Activated effector memory CD4-positive, alpha-beta T cell treated with anti-CD3 and anti-CD28 coated beads, Interleukin-2, amount 50 U/mL, for 16 hours (primary cell): ENCODE results near the gene DNAJA2.
"Not testable (repeated sequence)": the region's sequence is repeated elsewhere in the genome, so short reads cannot be mapped to it uniquely, and the experiment has no call there.

Source experiments
- DNase-seq: peaks from one replicate; pipeline ENCODE4 v3.0.0-alpha.2; 2020

The DNAJA2 gene

DNA sequence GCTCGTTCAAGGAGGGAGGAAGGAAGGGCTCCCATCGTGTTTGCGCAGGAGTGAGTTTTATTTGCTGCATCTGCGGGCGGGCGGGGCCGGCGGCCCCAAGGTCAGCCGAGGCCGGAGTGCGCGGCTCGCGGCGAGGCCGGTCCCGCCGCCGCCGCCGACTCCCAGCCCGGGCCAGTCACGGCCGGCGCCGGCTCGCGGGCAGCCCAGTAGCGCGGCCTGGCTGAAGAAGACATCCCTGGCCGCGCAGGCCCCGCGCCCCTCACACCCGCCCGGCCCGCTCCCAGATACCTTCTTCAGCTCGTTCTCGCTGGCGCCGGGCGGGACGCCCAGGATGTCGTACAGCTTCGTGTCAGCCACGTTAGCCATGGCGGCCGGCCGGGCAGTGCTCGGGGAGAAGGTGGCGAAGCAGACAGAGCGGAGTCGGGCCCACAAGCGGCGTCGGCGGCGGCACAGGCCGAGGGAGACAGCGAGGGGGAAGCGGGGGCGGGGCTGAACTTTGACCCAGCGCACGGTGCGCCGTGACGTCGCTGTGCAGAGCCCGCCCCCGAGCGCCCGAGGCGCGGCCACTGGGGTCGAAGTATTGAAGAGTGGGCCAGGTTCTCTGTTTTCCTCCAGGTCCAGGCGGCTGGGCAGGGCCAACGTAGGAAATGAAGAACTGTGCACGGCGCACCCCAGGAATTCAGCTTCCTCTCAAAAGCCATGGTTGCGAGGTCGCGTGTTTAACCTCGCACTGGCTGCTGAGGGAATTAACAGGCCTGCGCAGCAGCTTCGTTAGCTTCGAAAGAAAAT lies at the start of gene DNAJA2:
DNAJA2 (minus strand) TSS at position 468 of the 789 bp plus-strand sequence; CDS start at position 366, 102 bp downstream.
- DNase-seq = peak; percentile 97

DNA sequence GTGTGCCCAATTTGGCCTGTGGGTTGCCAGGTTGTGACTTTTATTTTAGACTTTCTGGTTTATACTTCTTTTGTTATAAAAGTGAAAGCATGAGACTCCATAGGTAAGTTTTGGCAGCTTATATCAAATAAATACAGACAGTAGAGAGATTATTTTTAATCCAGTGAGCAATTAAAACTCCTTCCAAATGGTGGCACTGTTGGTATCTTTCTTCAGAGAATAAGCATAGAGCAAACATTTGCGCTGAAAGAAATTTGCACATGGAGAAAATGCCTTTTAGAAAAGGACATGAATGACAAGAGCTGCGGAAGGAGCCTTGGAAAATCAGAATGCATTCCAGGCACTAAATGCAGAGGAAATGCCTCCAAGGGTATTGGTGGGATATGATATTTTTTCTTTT lies 46.1 kb upstream of the DNAJA2 start:
- DNase-seq = no peak

DNA sequence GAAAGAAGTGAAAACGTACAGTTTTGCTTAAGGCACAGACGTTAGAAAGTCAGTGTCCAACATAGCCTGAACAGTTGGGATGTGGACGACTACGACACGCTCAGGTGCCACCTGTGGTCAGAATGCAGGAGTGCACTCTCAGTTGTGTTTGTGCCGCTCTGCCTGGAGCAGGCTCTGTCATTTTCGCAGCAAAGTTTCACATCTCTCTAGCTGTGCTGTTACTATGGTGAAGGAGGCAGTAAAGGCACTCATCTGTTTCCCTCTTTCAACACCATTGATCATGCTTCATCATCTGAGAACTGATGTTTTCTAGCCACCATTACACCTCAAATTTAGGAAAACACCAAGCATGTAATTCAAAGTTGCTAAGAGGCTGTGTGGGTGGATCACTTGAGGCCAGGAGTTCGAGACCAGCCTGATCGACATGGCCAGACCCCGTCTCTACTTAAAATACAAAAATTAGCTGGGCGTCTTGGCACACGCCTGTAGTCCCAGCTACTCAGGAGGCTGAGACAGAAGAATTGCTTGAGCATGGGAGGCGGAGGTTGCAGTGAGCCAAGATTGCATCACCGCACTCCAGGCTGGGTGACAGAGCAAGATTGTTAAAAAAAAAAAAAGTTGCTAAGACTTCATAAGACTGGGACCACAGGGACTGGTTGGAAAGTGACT lies 44.9 kb upstream of the DNAJA2 start:
- peak; percentile 79 for DNase-seq

DNA sequence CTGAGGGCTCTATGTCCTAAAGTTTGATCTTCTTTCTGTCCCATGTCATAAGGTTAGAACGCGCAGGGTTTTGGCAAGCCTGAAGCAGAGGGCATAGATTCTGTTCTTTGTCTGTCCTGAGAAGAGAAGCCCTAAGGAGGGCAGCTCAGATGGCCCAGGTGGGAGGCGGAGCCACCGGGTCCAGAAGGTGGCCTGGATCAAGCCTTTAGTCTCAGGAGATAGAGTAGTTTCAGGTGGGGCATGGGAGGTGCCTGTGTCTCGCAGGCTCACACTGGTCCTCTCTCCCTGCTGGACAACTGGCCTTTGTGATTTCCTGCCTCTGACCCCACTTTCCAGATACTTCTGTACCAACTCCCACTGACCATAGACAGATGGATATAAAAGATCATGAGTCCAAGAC lies 44.2 kb upstream of the DNAJA2 start:
- DNase-seq = no peak

DNA sequence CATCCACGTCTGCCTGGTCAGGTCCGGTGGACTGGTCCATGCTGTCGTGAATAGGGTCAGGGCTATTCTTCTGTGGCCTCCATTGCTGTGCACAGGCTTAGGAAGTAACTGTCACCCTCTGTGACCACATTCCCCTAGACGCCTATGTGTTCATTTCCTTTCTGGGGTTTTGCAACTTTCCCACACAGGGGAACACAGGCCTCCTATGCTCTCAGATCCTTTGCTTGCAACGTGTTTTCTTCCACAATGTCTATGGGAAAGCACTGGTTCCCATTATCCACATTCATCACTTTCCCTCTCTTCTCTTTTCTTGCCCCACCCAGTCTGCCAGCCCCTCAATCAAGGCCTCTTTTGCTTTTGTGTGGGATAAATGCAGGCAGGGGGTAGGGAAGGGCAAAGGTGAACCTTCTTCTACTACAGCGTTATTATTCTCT lies 43.2 kb upstream of the DNAJA2 start:
- no peak for DNase-seq

DNA sequence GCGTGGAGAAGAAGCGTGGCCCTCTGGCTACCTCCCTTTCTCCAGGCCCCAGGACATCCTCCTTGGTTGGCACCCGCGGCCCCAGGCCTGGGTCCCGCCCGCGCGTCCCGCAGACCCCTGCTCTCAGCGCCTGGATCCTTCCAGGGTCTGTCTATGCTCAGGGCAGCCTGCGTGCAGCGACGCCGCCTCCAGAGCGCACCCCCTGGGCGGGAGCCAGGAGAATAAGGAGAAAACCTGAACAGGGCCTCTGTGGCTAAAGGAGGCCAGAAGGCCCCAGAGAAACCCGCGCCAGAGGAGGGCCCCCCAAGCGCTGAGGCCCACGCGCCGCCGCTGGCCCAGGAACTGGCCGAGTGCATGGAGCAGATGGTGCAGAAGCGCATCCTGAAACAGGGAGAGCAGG lies 40.4 kb upstream of the DNAJA2 start:
- no peak for DNase-seq

DNA sequence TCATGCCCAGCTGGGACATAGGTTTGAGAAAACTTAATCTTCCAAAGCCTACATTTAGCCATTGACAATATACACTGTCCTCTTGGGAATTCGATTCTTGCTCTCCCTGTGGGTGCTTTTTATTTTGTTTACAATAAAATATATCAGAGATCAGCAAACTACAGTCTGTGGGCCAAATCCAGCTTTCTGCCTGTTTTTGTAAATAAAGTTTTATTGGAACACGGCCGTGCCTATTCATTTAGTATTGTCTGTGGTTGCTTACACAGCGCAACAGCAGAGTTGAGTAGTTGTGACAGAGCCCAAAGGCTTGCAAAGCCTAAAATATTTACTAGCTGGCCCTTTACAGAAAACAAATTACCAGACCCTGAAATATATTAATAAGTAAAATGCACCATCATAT lies 39.7 kb upstream of the DNAJA2 start:
- no peak for DNase-seq

DNA sequence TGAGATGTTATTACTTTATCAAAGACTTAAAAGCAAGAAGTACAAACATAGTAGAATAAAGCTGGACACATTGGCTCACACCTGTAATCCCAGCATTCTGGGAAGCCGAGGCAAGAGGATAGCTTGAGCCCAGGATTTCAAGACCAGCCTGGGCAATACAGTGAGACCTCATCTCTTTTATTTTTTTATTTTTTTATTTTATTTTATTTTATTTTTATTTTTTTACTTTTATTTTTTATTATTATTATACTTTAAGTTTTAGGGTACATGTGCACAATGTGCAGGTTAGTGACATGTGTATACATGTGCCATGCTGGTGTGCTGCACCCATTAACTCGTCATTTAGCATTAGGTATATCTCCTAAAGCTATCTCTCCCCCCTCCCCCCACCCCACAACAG lies 37.3 kb upstream of the DNAJA2 start:
- not testable (repeated sequence) for DNase-seq

DNA sequence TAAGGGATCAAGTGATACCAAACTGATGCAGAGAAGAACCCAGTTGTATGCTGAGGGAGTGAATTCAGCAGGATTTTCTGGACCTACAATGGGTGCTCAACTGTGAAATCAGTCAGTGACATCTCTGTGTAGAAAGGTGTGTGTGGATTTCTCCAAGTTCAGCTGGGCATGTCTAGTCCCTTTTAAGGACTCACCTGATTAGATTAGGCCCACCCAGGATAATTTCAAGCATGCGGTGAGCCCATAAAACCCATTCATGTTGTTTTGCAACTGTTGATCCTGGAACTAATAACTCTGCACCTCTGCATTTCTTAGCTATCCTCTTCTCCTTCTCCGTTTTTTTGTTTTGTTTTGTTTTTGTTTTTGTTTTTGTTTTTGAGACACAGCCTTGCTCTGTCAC lies 35.1 kb upstream of the DNAJA2 start:
- DNase-seq = no peak

DNA sequence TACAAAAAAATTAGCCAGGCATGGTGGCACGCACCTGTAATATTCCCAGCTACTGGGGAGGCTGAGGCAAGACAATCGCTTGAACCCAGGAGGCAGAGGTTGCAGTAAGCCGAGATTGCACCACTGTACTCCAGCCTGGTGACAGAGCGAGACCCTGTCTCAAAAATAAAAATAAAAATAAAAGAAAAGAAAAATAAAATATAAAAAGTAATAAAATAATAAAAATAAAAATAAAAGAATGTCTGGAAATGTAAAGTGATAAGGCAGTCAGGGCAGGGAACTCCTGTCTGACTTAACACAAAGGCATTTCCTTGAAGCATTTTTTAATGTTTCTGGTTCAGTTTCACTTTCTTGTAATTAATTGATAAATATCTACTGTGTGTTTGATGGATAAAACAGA lies 34.7 kb upstream of the DNAJA2 start:
- no peak for DNase-seq

DNA sequence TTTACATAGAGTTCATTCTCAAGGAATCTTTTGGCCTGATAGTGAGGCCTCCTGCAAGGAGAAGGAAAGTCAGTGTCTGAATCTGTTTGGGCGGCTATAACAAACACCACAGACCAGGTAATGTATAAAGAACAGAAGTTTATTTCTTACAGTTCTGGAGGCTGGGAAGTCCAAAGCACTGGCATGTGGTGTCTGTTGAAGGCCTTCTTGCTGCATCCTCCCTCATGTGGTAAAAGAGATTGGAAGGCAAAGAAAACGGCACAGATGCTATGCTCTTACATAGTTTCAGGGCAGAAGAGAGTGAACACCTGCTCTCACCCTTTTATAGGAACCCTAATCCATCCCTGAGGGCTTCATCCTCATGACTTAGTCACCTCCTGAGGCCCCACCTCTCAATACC lies 31.2 kb upstream of the DNAJA2 start:
- DNase-seq = no peak

DNA sequence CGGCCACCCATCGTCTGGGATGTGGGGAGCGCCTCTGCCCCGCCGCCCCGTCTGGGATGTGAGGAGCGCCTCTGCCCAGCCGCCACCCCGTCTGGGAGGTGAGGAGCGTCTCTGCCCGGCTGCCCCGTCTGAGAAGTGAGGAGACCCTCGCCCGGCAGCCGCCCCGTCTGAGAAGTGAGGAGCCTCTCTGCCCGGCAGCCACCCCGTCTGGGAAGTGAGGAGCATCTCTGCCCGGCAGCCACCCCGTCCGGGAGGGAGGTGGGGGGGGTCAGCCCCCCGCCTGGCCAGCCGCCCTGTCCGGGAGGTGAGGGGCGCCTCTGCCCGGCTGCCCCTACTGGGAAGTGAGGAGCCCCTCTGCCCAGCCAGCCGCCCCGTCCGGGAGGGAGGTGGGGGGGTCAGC lies 26.6 kb upstream of the DNAJA2 start:
- DNase-seq = not testable (repeated sequence)

DNA sequence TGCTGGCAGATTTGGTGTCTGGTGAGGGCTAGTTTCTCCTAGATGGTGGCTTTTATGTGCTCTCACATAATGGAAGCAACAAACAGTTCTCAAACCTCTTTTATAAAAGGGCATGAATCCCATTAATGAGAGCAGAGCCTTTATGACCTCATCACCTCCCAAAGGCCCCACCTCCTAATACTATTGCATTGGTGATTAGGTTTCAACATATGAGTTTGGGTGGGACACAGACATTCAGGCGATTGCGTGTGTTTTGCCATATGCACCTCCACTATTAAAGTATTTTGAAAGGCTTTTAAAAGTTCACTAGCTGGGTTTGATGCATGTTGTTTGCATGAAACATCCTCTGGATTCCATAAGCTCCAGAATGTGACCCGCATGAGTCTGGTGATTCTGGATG lies 24.4 kb upstream of the DNAJA2 start:
- DNase-seq = no peak

DNA sequence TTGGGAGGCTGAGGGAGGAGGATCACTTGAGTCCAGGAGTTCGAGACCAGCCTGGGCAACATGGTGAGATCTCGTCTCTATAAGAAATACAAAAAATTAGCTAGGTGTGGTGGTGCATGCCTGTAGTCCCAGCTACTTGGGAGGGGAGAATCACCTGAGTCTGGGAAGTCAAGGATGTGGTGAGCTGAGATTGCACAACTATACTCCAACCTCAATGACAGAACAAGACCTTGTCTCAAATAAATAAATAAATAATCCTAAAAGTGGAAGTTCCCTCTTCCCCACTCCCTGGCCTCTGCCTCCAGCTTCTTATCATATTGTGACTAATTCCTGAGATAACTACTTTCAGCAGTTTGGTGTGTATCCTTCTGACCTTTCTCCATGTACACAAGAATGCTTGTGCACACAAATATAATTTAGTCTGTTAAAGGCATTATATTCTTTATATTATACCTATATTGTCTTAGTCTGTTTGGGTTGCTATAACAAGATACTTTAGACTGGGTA lies 23.5 kb upstream of the DNAJA2 start:
- no peak for DNase-seq

DNA sequence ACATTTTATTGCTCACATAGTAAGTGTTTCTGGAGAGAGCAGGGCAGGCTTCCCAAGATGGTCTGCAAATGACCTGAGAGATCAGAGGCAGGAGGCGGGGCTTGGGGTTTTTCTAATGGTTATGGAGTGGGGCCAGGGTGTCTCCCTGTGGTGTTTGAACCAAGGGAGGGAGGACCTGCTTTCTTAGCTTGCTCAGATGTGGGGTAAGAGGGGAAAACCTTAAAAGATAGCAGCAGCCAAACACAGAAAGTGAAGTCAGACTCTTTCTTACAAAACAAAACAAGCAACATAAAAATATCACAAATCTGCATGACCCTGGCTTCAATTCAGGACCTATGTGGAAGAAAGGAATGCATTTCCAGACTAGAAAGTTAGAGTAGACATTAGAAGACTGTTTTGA lies 22.9 kb upstream of the DNAJA2 start:
- no peak for DNase-seq

DNA sequence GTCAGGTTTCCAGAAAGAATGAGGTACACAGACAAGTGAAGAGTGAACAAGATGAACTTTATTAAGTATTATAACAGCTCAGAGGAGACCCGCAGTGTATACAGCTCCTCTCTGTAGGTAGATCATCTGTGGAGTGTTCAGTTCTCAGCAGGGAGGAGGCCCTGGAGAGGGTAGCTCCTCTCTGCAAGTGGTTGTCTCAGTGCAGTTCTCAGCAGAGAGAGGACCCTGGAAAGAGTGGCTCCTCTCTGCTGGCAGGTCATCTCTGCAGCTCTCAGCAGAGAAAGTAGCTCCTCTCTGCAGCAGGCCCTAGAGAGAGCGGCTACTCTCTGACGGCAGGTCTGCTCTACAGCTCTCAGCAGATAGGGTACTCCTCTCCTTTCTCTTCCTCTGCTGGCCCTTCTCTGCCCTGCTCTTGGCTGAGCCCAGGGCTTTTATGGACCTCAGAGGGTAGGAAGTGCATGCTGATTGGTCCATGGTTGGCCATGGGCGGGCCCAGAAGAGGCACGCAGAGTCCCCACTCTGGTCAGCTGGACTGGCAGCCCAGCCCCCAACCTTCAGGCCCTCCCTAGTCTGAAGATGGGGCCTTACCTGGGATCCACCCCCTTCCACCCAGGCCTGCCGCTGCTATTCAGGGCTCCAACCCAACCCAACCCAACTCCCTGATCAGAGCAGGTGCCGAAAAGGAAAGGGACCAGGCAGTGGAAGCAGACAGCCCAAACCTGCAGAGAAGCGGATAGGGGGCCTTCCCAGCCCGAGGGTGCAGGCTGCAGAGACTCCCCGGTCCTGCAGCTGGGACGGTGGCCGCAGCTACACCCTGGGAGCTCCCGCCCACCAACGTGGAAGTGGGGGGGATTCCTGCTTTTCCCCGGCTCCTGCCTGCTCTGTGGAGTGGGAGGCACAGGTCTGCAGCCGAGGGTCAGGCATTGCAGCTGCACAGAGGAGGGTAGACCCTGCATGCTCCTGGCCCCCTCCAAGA lies 18.5 kb upstream of the DNAJA2 start:
- no peak for DNase-seq

DNA sequence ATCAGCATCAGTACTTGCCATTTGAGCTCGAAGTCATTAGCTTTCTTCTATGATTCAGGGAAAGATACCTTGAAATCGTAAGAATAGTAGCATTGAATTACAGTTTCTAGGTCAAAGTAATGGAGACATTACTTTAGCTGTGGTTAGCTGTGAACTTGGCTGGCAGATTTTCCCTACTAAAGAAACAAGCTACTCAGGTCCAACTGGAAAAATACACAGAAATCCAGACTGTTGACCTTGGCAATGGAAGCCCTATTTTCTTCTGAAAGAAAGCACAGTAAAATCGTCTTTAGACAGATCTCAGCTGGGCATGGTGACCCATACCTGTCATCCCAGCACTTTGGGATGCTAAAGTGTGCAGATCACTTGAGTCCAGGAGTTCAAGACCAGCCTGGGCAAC lies 13.4 kb upstream of the DNAJA2 start:
- no peak for DNase-seq

DNA sequence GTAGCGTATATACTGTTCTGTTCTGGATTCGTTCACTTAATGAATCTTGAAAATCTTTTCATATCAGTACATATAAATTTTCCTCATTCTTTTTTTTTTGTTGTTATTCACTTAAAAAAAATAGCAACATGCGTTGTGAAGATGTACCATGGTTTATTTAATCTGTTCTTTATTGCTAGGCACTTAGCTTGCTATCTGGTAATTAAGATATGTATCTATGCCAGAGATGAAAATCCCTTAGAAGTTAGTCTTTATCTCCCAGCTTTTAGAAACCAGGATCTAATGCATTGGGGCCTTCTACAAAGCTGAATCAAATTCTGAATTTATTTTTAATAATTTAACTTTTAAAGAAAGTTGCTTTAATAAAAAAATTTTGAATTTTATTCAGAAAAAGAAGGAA lies 13.0 kb upstream of the DNAJA2 start:
- no peak for DNase-seq

DNA sequence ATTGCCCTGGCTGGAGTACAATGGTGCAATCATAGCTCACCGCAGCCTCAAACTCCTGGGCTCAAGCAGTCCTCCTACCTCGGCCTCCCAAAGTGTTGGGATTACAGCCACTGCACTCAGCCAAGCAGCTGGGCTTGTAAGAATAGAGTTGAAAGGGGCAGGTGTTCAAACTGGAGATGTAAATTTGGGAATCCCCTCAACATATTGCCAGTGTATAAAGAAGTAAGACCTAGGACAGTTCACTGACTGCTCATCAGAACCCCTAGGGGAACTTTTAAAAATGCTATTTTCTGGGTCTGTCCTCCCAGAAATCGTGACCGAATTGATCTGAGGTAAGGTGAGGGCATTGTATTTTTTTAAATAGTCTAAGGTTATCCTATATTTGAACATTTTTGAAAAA lies 8.9 kb upstream of the DNAJA2 start:
- no peak for DNase-seq

DNA sequence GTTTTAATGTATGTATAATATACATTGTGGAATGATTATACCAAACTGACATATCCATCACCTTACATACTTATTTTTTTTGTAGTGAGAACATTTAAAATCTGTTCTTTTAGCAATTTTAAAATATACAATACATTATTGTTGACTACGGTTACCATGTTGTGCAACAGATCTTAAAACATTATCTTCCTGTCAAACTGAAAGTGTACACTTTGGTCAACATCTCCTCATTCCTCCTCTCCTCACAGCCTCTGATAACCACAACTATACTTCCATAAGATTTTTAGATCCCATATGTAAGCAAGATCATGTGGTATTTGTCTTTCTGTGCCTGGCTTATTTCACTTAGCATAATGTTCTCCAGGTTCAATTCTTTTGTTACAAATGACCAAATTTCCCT lies 7.5 kb upstream of the DNAJA2 start:
- DNase-seq = no peak

DNA sequence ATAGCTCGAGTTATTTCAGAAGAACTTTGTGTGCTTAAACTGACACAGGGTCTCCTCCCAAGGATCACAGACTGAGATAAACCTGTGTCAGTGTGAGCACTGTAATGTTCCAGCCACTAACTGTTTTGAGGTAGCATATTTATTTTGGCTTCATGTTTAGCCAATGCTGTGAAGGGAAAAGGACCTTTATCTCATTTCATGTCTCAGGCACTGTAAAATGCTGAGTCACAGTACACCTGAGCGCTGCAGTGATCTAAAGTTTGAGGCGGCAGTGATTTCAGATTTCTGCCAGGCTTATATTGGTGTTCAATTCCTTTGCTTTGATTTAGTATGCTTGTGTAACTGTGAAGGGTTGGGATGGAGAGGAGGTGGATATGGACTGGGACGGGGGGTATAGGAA lies 3.1 kb upstream of the DNAJA2 start:
- no peak for DNase-seq

DNA sequence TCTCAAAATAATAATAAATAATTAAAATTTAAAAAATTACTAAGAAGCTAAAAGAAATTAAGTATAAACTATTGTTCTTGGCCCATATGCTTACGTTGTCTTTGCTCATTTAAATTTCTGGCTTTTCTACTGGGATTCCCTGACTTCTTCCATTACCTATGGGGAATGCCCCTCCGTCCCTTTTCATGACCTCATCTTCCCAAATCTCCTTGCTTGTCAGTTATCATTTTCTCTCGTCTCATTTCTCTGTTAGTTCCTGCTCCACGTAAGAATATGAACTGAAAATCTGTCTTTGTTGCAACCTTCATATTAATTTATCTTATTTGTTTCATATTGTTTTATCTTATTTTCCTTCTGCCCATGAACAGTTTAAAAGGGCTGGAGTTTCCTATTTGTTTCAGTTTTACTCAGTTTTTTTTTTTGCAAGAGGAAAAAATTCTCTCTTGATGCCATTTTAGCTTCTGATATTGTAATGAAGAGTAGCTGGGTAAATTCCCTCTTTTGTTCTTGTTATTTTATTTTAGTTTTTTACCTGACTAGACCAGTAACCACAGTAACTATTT lies 2.5 kb upstream of the DNAJA2 start:
- no peak for DNase-seq

DNA sequence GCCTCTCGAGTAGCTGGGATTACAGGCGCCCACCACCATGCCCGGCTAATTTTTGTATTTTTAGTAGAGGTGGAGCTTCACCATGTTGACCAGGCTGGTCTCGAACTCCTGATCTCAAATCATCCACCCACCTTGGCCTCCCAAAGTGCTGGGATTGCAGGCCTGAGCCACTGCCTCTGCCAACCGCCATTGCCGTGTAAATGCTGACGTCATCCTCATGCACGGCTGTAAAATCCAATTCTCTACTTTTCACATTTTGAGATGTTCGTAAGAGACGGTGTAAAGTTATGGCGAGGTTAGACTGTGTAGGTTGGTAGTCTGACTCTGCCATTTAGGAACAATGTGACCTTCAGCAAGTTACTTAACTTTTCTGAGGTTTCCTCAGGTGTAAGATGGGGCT lies 1.7 kb upstream of the DNAJA2 start:
- no peak for DNase-seq
